ENCODE measurements around the gene RSU1.
A peak's percentile ranks its signal among the peaks of the same experiment; 100 is the strongest.
"Not testable (repeated sequence)": the region's sequence is repeated elsewhere in the genome, so short reads cannot be mapped to it uniquely, and the experiment has no call there.

The RSU1 gene

GRCh38 chr10:16756561-16757221, 60.5 kb downstream of the RSU1 start:
- H3K9me3 Mint-ChIP-seq: no peaks in the 10 kb centered on the region
- H3K4me1 Mint-ChIP-seq (ENCODE audit: low read depth): peaks cover 1% of the 10 kb centered on the region
- no peak for DNase-seq (ENCODE audit: low spot score)
- peak overlapping the region; percentile 16 for H3K27ac Mint-ChIP-seq
- peaks cover 15% of the 10 kb centered on the region for H3K36me3 Mint-ChIP-seq (ENCODE audit: low read depth)
- H3K4me3 Mint-ChIP-seq: no peak overlapping the region
- H3K27me3 Mint-ChIP-seq (ENCODE audit: low read depth): no peaks in the 10 kb centered on the region

GRCh38 chr10:16754765-16755164, 62.5 kb downstream of the RSU1 start:
- no peaks in the 10 kb centered on the region for H3K27me3 Mint-ChIP-seq (ENCODE audit: low read depth)
- H3K4me3 Mint-ChIP-seq: no peak overlapping the region
- peaks cover 20% of the 10 kb centered on the region for H3K36me3 Mint-ChIP-seq (ENCODE audit: low read depth)
- H3K27ac Mint-ChIP-seq: no peak overlapping the region
- H3K9me3 Mint-ChIP-seq: no peaks in the 10 kb centered on the region
- peaks cover 1% of the 10 kb centered on the region for H3K4me1 Mint-ChIP-seq (ENCODE audit: low read depth)
- no peak for DNase-seq (ENCODE audit: low spot score)

- not testable (repeated sequence) for H3K27me3 Mint-ChIP-seq (ENCODE audit: low read depth); H3K27ac Mint-ChIP-seq; H3K4me3 Mint-ChIP-seq; H3K9me3 Mint-ChIP-seq; H3K4me1 Mint-ChIP-seq (ENCODE audit: low read depth); DNase-seq (ENCODE audit: low spot score)
- peaks cover 23% of the 10 kb centered on the region for H3K36me3 Mint-ChIP-seq (ENCODE audit: low read depth)
These were observed 64.4 kb downstream of the RSU1 start for GRCh38 chr10:16752849-16753248.

- Mint-ChIP-seq H3K4me1 (ENCODE audit: low read depth) (peaks cover 1% of the 10 kb centered on the region), H3K4me3 (no peak overlapping the region), H3K27ac (no peak overlapping the region), H3K9me3 (no peaks in the 10 kb centered on the region), H3K36me3 (ENCODE audit: low read depth) (peaks cover 25% of the 10 kb centered on the region), H3K27me3 (ENCODE audit: low read depth) (no peaks in the 10 kb centered on the region)
- DNase-seq (ENCODE audit: low spot score): no peak
These were observed 65.1 kb downstream of the RSU1 start for GRCh38 chr10:16752099-16752498.

- H3K4me3 Mint-ChIP-seq: no peak overlapping the region
- peaks cover 25% of the 10 kb centered on the region for H3K36me3 Mint-ChIP-seq (ENCODE audit: low read depth)
- no peak overlapping the region for H3K27ac Mint-ChIP-seq
- no peaks in the 10 kb centered on the region for H3K4me1 Mint-ChIP-seq (ENCODE audit: low read depth)
- DNase-seq (ENCODE audit: low spot score): no peak
- H3K27me3 Mint-ChIP-seq (ENCODE audit: low read depth): no peaks in the 10 kb centered on the region
- no peaks in the 10 kb centered on the region for H3K9me3 Mint-ChIP-seq
These were observed 66.0 kb downstream of the RSU1 start for GRCh38 chr10:16751244-16751643.

- Mint-ChIP-seq H3K36me3 (ENCODE audit: low read depth) (peaks cover 25% of the 10 kb centered on the region), H3K4me3 (no peak overlapping the region)
- no peak for DNase-seq (ENCODE audit: low spot score)
These were observed 66.8 kb downstream of the RSU1 start for GRCh38 chr10:16750461-16750860.

GRCh38 chr10:16748749-16749148, 68.5 kb downstream of the RSU1 start:
- no peaks in the 10 kb centered on the region for H3K27me3 Mint-ChIP-seq (ENCODE audit: low read depth)
- no peak overlapping the region for H3K27ac Mint-ChIP-seq
- H3K4me1 Mint-ChIP-seq (ENCODE audit: low read depth): no peaks in the 10 kb centered on the region
- no peaks in the 10 kb centered on the region for H3K9me3 Mint-ChIP-seq
- no peak for DNase-seq (ENCODE audit: low spot score)
- H3K4me3 Mint-ChIP-seq: no peak overlapping the region
- H3K36me3 Mint-ChIP-seq (ENCODE audit: low read depth): peaks cover 23% of the 10 kb centered on the region

More at GRCh38 chr10:16750461-16750860, 66.8 kb downstream of the RSU1 start:
- Mint-ChIP-seq H3K4me1 (ENCODE audit: low read depth) (no peaks in the 10 kb centered on the region), H3K27me3 (ENCODE audit: low read depth) (no peaks in the 10 kb centered on the region), H3K27ac (no peak overlapping the region), H3K9me3 (no peaks in the 10 kb centered on the region)

GRCh38 chr10:16746856-16747255, 70.4 kb downstream of the RSU1 start:
- no peaks in the 10 kb centered on the region for H3K27me3 Mint-ChIP-seq (ENCODE audit: low read depth)
- DNase-seq (ENCODE audit: low spot score): no peak
- H3K4me1 Mint-ChIP-seq (ENCODE audit: low read depth): no peaks in the 10 kb centered on the region
- no peak overlapping the region for H3K4me3 Mint-ChIP-seq
- H3K36me3 Mint-ChIP-seq (ENCODE audit: low read depth): peaks cover 14% of the 10 kb centered on the region
- H3K9me3 Mint-ChIP-seq: no peaks in the 10 kb centered on the region
- H3K27ac Mint-ChIP-seq: no peak overlapping the region

- no peak for DNase-seq (ENCODE audit: low spot score)
- no peaks in the 10 kb centered on the region for H3K27me3 Mint-ChIP-seq (ENCODE audit: low read depth)
- no peak overlapping the region for H3K27ac Mint-ChIP-seq
- peaks cover 17% of the 10 kb centered on the region for H3K36me3 Mint-ChIP-seq (ENCODE audit: low read depth)
- H3K9me3 Mint-ChIP-seq: no peaks in the 10 kb centered on the region
- no peak overlapping the region for H3K4me3 Mint-ChIP-seq
- no peaks in the 10 kb centered on the region for H3K4me1 Mint-ChIP-seq (ENCODE audit: low read depth)
These were observed 72.2 kb downstream of the RSU1 start for GRCh38 chr10:16745061-16745460.

- H3K36me3 Mint-ChIP-seq (ENCODE audit: low read depth): peaks cover 32% of the 10 kb centered on the region
- H3K27ac Mint-ChIP-seq: no peak overlapping the region
- no peak overlapping the region for H3K4me3 Mint-ChIP-seq
- no peaks in the 10 kb centered on the region for H3K27me3 Mint-ChIP-seq (ENCODE audit: low read depth)
- no peak for DNase-seq (ENCODE audit: low spot score)
- no peaks in the 10 kb centered on the region for H3K4me1 Mint-ChIP-seq (ENCODE audit: low read depth)
- peaks cover 7% of the 10 kb centered on the region for H3K9me3 Mint-ChIP-seq
These were observed 74.9 kb downstream of the RSU1 start for GRCh38 chr10:16742165-16742960.

- DNase-seq (ENCODE audit: low spot score): no peak
- Mint-ChIP-seq H3K4me1 (ENCODE audit: low read depth) (no peaks in the 10 kb centered on the region), H3K4me3 (no peak overlapping the region), H3K36me3 (ENCODE audit: low read depth) (peaks cover 38% of the 10 kb centered on the region), H3K27ac (no peak overlapping the region), H3K9me3 (peaks cover 15% of the 10 kb centered on the region), H3K27me3 (ENCODE audit: low read depth) (no peaks in the 10 kb centered on the region)
These were observed 75.7 kb downstream of the RSU1 start for GRCh38 chr10:16741540-16741939.

- H3K27ac Mint-ChIP-seq: no peak overlapping the region
- H3K36me3 Mint-ChIP-seq (ENCODE audit: low read depth): peaks cover 63% of the 10 kb centered on the region
- DNase-seq (ENCODE audit: low spot score): no peak
- H3K27me3 Mint-ChIP-seq (ENCODE audit: low read depth): no peaks in the 10 kb centered on the region
- H3K4me3 Mint-ChIP-seq: no peak overlapping the region
- H3K4me1 Mint-ChIP-seq (ENCODE audit: low read depth): no peaks in the 10 kb centered on the region
- peaks cover 29% of the 10 kb centered on the region for H3K9me3 Mint-ChIP-seq
These were observed 79.8 kb downstream of the RSU1 start for GRCh38 chr10:16737420-16737819.

GRCh38 chr10:16735671-16736070, 81.6 kb downstream of the RSU1 start:
- H3K36me3 Mint-ChIP-seq (ENCODE audit: low read depth): peaks cover 66% of the 10 kb centered on the region
- no peak for DNase-seq (ENCODE audit: low spot score)
- no peak overlapping the region for H3K27ac Mint-ChIP-seq
- H3K9me3 Mint-ChIP-seq: peaks cover 29% of the 10 kb centered on the region
- no peak overlapping the region for H3K4me3 Mint-ChIP-seq
- no peaks in the 10 kb centered on the region for H3K4me1 Mint-ChIP-seq (ENCODE audit: low read depth)
- H3K27me3 Mint-ChIP-seq (ENCODE audit: low read depth): no peaks in the 10 kb centered on the region

- Mint-ChIP-seq H3K36me3 (ENCODE audit: low read depth) (peaks cover 74% of the 10 kb centered on the region), H3K4me3 (no peak overlapping the region), H3K9me3 (peaks cover 37% of the 10 kb centered on the region), H3K27me3 (ENCODE audit: low read depth) (no peaks in the 10 kb centered on the region), H3K4me1 (ENCODE audit: low read depth) (peaks cover 14% of the 10 kb centered on the region), H3K27ac (no peak overlapping the region)
- DNase-seq (ENCODE audit: low spot score): no peak
These were observed 84.8 kb downstream of the RSU1 start for GRCh38 chr10:16732376-16732775.

Measured in T-helper 2 cell treated with Interferon-gamma antibody and Interleukin-4, amounts not matched to agents 5 μg/mL and 100 μg/mL, for 36 hours (primary cell).